ENCODE measurements around the gene DENND2C.

The DENND2C gene, protein sequence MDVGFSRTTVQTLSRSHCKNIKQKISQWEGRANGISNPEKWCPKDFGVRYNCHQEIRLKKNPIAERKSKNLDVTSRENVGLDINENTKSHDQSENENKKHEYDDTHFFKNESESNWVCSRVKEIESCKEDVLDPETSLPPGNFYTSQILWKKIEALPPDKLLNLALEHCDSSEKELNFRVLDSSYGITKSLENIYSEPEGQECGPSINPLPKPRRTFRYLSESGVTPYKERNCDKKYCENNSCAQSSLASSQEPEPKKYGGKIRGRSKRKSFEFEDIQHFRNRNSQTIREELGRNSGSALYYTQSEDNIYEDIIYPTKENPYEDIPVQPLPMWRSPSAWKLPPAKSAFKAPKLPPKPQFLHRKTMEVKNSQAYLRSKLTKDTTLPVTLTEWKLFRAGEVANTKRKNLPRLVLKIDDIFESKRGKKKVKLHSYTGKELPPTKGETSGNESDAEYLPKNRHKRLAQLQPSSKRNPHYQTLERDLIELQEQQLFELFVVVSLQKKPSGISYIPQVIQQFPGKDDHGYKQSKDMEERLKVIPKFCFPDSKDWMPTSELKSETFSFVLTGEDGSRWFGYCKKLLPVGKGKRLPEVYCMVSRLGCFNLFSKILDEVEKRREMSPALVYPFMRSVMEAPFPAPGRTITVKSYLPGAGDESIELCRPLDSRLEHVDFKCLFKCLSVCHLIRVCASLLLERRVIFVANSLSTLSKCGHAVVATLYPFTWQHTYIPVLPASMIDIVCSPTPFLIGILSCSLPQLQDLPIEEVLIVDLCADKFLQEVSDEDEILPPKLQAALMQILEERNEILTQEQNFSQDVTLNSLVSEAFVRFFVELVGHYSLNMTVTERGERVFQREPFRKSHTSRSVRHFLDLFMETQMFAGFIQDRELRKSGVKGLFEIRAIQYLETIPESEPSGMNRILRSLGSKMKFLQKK

DNA sequence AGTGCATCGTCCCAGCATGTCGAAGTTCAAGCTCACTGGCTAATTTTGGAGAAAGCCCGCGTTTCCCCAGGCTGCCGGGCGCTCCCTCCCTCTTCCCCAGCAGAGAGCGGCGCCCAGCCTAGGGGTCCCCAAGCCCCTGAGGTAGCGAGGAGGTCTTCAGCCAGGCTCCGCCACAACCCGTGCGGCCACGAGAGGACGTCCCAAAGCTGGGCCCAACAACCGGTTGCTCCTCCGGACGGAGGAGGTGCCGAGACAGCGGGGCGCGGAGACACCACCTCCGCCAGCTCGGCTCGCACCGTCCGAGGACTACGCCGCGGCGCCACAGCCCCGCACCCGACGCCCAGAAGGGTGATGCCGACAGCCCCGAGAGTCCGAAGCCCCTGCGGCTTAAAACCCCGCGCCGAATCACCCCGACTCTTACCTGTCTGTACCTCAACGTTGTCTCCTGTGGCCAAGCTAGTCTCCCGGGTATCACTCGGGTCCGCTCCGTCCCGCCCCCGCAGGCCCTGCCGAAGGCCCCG is at the start of gene DENND2C:
Gene DENND2C (minus strand): TSS at position 488 of the 521 bp plus-strand sequence. CDS start 44,065 bp downstream, outside the sequence.
- DNase-seq (ENCODE audit: low read depth): no peak

DNA sequence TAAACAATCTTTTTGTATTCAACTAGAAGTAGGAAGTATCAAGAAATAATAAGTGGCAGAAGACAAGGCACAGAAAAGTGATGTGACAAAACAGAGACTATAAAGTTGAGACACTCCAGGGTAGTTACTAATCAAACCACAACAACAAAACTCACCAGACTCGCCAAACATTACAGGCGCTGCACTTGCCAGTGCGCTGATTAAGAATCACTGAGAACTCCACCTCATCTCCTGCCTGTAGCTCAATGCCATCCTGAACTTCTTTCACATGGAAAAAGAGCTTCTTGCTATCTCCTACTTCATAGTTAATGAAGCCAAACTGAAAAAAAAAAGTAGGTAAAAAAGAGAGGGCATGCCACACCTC is 49.6 kb upstream of the DENND2C start:
- no peak for DNase-seq (ENCODE audit: low read depth)

DNA sequence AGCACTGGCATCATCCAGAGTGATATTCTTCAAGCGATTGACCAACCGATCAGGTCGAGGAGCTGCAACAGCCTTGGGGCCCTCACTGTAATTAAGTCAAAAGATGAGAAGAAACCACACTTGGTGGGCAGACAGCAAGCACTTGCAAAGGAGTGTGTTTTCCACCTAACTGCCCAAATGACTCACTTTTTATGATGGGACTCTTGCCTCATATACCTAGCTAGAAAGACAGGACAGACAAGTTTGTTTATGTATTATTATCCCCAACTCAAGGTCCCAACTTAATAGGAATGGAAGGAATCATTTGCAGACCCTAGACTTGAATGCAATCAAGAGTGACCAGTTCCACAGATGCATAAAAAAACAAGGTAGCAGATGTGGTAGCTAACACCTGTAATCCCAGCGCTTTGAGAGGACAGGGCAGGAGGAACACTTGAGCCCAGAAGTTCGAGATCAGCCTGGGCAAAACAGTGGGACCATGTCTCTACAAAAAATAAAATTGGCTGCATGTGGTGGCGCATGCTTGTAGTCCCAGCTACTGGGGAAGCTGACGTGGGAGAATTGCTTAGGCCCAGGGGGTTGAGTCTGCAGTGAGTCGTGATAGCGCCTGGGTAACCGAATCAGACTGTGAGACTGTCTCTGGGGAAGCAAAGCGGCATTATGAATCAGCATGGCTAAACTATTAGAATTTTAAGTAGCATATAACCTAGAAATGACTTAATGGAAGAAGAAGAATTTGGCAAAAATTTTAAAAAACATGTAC is 49.0 kb upstream of the DENND2C start:
- no peak for DNase-seq (ENCODE audit: low read depth)

DNA sequence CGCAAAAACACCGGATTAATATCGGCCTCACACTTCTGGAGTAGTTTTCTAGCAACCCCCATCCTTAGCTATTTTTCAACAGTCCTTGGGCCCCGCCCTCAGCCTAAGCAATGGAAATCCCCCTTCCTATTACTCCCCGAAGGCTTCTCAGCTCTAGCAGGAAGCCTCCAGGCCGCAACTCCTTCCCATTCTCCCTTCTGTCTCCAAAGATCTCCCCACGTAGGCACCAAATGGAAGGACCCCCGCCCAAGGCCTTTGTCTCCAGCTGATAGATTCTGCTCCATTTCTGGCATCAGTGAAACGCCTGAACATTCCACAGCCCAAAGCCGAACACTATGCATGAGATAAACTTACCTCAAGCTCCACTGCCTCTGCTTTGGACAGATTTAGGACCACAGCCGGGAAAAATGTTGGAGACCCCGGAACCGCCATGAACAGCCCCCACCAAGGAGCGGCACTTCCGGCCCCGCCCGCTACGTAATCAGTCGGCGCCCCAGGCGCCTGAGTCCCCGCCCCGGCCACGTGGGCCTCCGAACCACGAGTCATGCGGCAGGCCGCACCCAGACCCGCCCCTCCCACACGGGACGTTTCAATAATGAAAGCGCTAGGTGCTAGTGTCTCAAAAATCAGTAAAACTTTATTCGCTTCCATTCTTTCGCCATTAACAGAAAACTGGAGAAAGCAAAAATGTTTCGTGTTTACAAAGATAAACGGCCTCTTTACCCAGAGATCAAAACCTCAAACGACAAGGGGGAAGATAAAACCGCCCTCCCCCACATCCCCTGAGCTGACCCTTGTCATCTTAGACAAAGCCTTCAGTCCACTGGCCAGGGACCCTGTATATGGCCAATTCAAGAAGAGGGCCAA is 46.7 kb upstream of the DENND2C start, which contains the start of gene NRAS:
Gene NRAS (minus strand): TSS at position 468 of the 867 bp plus-strand sequence. CDS start 611 bp downstream, outside the sequence.
- DNase-seq (ENCODE audit: low read depth): peak; percentile 77

DNA sequence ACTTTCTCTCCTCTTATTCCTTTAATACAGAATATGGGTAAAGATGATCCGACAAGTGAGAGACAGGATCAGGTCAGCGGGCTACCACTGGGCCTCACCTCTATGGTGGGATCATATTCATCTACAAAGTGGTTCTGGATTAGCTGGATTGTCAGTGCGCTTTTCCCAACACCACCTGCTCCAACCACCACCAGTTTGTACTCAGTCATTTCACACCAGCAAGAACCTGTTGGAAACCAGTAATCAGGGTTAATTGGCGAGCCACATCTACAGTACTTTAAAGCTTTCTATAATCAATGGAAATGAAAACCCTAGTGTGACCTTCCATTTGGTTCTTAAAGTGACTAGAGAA is 46.1 kb upstream of the DENND2C start:
- no peak for DNase-seq (ENCODE audit: low read depth)

- no peak for DNase-seq (ENCODE audit: low read depth)
Observed at GRCh38 chr1:114712977-114713376, 43.1 kb upstream of the DENND2C start.

- no peak for DNase-seq (ENCODE audit: low read depth)
Observed at GRCh38 chr1:114710360-114710759, 40.5 kb upstream of the DENND2C start.

DNA sequence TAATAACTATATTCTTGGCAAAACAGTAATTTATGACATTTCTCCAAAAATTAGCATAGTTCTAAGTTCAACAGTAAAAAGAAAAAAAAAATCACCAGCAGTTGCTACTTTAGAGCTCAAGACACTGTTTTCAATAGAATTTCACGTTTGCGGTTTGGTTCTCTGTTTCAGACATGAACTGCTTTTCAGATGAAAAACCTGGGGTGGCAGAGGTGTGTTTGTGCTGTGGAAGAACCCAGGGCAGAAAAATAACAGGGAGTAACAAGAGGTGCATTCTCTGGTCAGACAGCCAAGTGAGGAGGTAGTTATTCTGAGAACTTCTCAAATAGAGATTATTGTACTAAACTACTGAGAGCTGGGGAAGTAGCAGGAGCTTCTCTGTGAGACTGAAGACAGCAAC is 37.8 kb upstream of the DENND2C start:
- DNase-seq (ENCODE audit: low read depth): no peak

GRCh38 chr1:114703242-114703641 is 33.4 kb upstream of the DENND2C start:
- DNase-seq (ENCODE audit: low read depth): no peak

- DNase-seq (ENCODE audit: low read depth): no peak
Observed at GRCh38 chr1:114702737-114703136, 32.9 kb upstream of the DENND2C start.

GRCh38 chr1:114701931-114702330 is 32.1 kb upstream of the DENND2C start:
- DNase-seq (ENCODE audit: low read depth): no peak

DNA sequence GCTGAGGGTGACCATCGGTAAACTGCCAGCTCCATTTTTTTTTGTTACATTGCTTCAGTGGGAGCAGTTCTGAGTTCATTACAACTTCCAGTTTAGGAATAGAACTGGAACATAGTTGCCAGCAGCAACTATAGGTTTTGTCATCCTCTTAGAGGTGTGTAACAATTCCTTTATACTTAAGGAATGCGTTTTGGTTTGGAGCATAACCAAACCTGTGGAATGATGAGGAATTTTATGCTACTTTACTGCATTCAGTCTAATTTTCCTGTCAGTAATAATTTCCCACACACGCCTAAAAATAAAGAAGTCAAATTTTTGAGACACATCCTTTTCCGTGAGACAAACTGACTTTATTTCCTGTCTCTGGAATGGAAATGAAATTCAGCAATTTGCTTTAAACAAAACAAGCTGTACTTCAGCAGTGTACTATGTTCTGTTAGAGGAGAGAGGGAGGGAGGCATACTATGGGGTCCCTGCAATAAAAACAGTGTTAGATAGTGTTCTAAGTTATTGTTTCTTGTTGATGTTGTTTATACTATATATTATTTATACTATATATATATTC is 30.3 kb upstream of the DENND2C start:
- no peak for DNase-seq (ENCODE audit: low read depth)

GRCh38 chr1:114696810-114697209 is 27.0 kb upstream of the DENND2C start:
- DNase-seq (ENCODE audit: low read depth): no peak

DNA sequence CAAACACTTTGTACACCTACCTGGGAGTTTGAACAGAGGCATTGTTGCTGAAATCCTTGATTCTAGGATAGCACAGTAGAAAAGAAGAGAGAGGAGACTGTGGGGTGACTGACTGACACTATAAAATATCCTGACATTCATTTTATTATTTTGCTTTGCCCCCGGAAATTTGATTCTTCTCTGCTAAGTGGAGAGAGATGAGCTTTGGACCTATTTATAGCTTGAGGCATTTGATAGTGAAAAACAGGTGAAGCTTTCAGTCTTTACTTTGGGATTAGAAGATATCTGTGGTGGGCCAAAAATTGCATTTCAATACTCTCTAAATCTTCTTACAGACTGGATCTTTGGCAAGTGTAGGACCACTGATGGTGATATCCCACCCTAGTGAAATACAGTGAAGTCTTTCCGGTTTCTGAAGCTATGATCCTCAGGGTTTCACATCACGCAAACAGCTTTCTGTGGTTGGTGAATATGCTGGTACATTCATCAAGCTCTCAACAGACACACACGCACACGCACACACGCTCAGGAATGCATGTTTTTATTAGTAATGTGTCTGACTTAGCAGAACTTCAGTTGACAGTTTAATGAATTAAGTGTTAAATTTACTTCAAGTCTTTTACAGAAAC is 25.7 kb upstream of the DENND2C start, which contains the start of gene AMPD1:
Gene AMPD1 (minus strand): TSS at position 117 of the 629 bp plus-strand sequence. CDS start 75 bp downstream, at position 42.
- DNase-seq (ENCODE audit: low read depth): no peak

DNA sequence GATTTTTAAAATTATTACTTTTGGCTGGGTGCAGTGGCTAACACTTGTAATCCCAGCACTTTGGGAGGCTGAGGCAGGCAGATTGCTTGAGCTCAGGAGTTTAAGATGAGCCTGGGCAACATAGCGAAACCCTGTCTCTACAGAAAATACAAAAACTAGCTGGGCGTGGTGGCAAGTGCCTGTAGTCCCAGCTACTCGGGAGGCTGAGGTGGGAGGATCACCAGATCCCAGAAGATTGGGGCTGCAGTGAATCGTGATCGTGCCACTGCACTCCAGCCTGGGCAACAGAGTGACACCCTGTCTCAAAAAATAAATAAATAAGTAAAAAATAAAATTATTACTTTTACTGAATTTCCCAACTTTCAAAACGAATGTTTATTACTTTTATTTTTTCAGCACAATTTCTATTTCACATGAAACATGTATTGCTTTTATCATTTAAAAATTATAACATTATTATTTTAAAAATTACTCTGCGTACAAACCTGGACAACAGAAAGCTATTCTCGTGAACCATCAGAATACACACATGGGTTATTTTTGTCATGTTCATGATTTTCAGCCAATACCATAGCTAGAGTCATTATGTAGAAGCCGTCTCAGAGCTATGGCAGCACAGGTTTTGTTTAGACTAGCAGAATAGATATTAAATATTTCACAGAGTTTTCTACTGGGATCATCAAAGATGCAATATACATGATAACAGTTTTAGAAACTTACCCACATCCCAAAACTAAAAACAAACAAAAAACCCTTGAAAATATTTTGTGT is 24.9 kb upstream of the DENND2C start:
- DNase-seq (ENCODE audit: low read depth): no peak

GRCh38 chr1:114692947-114693346 is 23.1 kb upstream of the DENND2C start:
- DNase-seq (ENCODE audit: low read depth): no peak

DNA sequence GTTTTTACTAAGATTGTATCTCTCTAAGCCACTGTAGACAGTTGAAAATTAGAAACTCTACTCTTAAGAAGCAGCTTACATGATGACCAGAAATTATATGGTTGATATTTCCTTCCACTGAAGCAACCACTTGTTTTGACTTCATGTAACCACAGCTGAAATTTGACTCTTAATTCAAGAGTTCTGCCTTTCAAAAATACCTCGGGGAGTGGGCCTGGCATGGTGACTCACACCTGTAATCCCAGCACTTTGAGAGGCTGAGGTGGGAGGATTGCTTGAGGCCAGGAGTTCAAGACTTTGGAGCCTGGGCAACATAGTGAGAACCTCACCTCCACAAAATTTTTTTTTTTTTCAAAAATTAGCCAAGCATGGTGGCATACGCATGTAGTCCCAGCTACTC is 21.2 kb upstream of the DENND2C start:
- DNase-seq (ENCODE audit: low read depth): no peak

- no peak for DNase-seq (ENCODE audit: low read depth)
Observed at GRCh38 chr1:114690148-114690547, 20.3 kb upstream of the DENND2C start.

- no peak for DNase-seq (ENCODE audit: low read depth)
Observed at GRCh38 chr1:114688526-114688925, 18.7 kb upstream of the DENND2C start.

Measured in GM04504 (cell line).